HL-60 (cell line): Measurements from ENCODE around the gene DBNDD2.

Experiments used
- DNase-seq, 2 experiments: peaks; one replicate each; pipeline ENCODE4 v3.0.0-alpha.2; 2010 to 2020; ENCODE audit warnings: low read depth in 1 of 2, low spot score in 1 of 2
- H3K27ac ChIP-seq: fragments of 250-450 bp; sonication (Bioruptor Pico); replicated peaks from 2 replicates; pipeline ENCODE4 v1.5.1; 2020; ENCODE audit warnings: mild to moderate bottlenecking, moderate library complexity
- H3K27me3 ChIP-seq: fragments of 250-450 bp; sonication (Bioruptor Pico); 2 replicates; pipeline ENCODE4 v1.5.1; 2021; ENCODE audit warnings: mild to moderate bottlenecking, moderate library complexity; ENCODE audit not compliant: insufficient read depth, poor library complexity, severe bottlenecking
- H3K4me3 ChIP-seq: replicated peaks from 2 replicates; pipeline ENCODE4 v1.5.1; 2011; ENCODE audit warnings: mild to moderate bottlenecking, control low read depth, low read length; ENCODE audit not compliant: insufficient read depth
- GABPA ChIP-seq: IDR thresholded peaks from 2 replicates; pipeline ENCODE4 v1.6.1; 2012; ENCODE audit warnings: low read depth
- POLR2AphosphoS5 ChIP-seq: IDR thresholded peaks from 2 replicates; pipeline ENCODE4 v1.6.1; 2012; ENCODE audit warnings: low read depth
- SPI1 ChIP-seq: IDR thresholded peaks from 2 replicates; pipeline ENCODE4 v1.6.1; 2012; ENCODE audit warnings: low read depth, mild to moderate bottlenecking, borderline replicate concordance
- TF ChIP-seq, protein P1 (sequence below): IDR thresholded peaks from one replicate; pipeline ENCODE4 v1.5.1; 2011; ENCODE audit warnings: low read length, control low read depth, inconsistent platforms; ENCODE audit not compliant: insufficient read depth
- TF ChIP-seq, protein P2 (sequence below): IDR thresholded peaks from 2 replicates; pipeline ENCODE4 v1.6.1; 2012; ENCODE audit warnings: low read depth; ENCODE audit not compliant: insufficient replicate concordance

Gene DBNDD2

DNA sequence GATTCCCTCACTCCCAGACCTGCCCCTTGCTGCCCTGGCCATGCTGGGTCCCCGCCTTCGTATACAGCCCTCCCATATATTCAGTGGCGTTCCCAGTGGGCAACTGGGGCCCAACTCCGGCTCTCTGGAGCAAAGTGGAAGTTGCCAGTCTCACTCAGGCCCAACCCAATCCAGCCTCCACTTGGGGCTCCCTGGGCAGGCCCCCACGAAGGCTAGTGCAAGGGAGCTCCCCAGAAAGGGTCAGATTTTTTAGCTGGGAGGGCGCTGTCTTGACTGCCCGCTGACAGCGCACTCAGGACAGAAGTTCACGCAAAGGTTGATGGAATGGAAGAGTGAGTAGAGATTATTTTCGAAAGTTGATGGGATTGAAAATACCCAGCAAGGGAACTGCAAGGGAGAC is 35.8 kb upstream of the DBNDD2 start:
- no peak overlapping the region for H3K4me3 ChIP-seq
- TF ChIP-seq POLR2AphosphoS5, result no peak
- TF ChIP-seq GABPA, result no peak
- TF ChIP-seq, protein P1, sequence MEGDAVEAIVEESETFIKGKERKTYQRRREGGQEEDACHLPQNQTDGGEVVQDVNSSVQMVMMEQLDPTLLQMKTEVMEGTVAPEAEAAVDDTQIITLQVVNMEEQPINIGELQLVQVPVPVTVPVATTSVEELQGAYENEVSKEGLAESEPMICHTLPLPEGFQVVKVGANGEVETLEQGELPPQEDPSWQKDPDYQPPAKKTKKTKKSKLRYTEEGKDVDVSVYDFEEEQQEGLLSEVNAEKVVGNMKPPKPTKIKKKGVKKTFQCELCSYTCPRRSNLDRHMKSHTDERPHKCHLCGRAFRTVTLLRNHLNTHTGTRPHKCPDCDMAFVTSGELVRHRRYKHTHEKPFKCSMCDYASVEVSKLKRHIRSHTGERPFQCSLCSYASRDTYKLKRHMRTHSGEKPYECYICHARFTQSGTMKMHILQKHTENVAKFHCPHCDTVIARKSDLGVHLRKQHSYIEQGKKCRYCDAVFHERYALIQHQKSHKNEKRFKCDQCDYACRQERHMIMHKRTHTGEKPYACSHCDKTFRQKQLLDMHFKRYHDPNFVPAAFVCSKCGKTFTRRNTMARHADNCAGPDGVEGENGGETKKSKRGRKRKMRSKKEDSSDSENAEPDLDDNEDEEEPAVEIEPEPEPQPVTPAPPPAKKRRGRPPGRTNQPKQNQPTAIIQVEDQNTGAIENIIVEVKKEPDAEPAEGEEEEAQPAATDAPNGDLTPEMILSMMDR, result no peak
- TF ChIP-seq, protein P2, sequence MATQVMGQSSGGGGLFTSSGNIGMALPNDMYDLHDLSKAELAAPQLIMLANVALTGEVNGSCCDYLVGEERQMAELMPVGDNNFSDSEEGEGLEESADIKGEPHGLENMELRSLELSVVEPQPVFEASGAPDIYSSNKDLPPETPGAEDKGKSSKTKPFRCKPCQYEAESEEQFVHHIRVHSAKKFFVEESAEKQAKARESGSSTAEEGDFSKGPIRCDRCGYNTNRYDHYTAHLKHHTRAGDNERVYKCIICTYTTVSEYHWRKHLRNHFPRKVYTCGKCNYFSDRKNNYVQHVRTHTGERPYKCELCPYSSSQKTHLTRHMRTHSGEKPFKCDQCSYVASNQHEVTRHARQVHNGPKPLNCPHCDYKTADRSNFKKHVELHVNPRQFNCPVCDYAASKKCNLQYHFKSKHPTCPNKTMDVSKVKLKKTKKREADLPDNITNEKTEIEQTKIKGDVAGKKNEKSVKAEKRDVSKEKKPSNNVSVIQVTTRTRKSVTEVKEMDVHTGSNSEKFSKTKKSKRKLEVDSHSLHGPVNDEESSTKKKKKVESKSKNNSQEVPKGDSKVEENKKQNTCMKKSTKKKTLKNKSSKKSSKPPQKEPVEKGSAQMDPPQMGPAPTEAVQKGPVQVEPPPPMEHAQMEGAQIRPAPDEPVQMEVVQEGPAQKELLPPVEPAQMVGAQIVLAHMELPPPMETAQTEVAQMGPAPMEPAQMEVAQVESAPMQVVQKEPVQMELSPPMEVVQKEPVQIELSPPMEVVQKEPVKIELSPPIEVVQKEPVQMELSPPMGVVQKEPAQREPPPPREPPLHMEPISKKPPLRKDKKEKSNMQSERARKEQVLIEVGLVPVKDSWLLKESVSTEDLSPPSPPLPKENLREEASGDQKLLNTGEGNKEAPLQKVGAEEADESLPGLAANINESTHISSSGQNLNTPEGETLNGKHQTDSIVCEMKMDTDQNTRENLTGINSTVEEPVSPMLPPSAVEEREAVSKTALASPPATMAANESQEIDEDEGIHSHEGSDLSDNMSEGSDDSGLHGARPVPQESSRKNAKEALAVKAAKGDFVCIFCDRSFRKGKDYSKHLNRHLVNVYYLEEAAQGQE, result no peak
- TF ChIP-seq SPI1, result no peak
- H3K27ac ChIP-seq, result no peak overlapping the region
- H3K27me3 ChIP-seq, result no peaks in the 10 kb centered on the region
- no peak for DNase-seq

DNA sequence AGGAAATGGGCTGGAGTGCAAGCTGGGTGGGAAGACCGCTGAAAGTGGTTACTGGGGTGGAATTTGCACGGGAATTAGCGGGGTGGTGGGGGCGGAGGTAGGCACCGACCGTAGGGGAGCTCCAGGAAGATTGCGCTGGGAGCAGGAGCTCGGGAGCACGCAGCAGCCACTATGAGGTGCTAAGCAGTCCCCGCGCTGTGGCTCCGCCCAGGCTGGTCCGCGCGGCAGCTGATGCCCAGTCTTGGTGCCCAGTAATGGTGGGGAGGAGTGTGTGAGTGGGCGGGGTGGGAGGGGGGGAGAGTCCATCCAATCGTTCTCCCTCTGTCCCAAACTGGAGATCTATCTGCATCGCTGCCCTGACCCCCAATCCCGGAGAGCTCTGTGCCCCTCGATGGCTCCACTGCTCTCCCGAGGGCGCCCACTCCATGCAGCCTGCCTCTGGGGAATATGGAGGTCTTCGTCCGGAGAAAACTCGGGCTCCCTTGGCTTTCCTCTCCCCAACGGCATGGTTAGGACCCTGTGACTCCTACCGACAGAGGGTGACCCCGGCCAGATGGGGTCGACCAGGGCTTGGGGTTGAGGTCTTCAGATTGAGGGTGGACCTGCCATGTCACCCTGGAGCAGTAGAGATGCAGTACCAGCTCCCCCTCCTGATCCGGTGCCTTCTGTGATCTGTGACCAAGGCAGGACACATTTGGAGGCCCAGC is 35.3 kb upstream of the DBNDD2 start:
- H3K27ac ChIP-seq, result peak overlapping the region; percentile 62; the same call in 1 of the 2 replicates
- TF ChIP-seq SPI1, result no peak
- TF ChIP-seq, protein P1, result no peak
- no peak for TF ChIP-seq GABPA
- TF ChIP-seq POLR2AphosphoS5, result no peak
- TF ChIP-seq, protein P2, result no peak

DNA sequence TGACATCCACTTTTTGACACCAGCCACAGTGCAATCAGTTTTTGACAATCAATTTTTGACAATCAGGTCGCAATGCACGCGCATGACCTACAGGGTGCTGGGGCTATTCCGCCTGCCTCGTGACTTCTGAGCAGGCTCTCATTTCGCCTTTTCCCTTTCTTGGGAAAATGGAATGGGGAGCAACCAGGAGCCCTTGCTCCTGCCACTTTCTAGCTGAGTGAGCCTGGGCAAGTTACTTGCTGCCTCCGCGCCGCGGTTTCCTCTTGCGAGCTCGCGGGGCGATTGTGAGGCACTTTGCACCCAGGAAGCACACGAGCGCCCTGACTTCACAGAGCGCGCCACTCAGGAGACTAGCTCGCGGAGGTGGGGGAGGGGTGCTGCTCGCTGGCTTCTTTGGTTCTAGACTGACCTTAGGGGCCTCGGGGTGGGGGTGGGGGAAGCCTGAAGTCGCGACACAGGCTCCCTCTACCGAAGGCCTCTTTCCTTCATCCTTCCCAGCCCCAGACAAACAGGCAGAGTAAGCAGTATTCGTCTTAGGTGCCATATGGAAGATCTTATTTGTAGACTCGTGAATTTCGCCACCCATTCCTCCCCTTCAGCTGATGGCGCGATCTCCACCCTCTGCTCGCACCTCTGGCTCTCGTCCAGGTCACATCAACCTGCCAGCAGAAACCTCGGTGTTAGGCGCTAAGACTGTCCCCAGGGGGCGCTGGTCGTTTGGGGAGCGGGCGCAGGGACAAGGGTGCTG is 34.6 kb upstream of the DBNDD2 start:
- TF ChIP-seq, protein P2, result peak; percentile 30
- TF ChIP-seq, protein P1, result peak; percentile 46
- TF ChIP-seq POLR2AphosphoS5, result peak; percentile 60; the same call in 1 of the 2 replicates
- TF ChIP-seq SPI1, result no peak
- no peak for TF ChIP-seq GABPA
- peak overlapping the region; percentile 62 for H3K27ac ChIP-seq
- no peak overlapping the region for H3K4me3 ChIP-seq
- peak in 1 of 2 experiments; percentile 93 for DNase-seq
- no peaks in the 10 kb centered on the region for H3K27me3 ChIP-seq

More for the DNA sequence above, 35.3 kb upstream of the DBNDD2 start:
- DNase-seq, result no peak
- H3K4me3 ChIP-seq, result no peak overlapping the region
- no peaks in the 10 kb centered on the region for H3K27me3 ChIP-seq
